ENCODE measurements around the gene MATR3. TPM values are rescaled to one million over a fixed set of nuclear protein-coding genes. Genes with fewer than 3 reads are reported as not detected.
A peak's percentile ranks its signal among the peaks of the same experiment; 100 is the strongest.
"Not testable (repeated sequence)": the region's sequence is repeated elsewhere in the genome, so short reads cannot be mapped to it uniquely, and the experiment has no call there.

The MATR3 gene, protein sequence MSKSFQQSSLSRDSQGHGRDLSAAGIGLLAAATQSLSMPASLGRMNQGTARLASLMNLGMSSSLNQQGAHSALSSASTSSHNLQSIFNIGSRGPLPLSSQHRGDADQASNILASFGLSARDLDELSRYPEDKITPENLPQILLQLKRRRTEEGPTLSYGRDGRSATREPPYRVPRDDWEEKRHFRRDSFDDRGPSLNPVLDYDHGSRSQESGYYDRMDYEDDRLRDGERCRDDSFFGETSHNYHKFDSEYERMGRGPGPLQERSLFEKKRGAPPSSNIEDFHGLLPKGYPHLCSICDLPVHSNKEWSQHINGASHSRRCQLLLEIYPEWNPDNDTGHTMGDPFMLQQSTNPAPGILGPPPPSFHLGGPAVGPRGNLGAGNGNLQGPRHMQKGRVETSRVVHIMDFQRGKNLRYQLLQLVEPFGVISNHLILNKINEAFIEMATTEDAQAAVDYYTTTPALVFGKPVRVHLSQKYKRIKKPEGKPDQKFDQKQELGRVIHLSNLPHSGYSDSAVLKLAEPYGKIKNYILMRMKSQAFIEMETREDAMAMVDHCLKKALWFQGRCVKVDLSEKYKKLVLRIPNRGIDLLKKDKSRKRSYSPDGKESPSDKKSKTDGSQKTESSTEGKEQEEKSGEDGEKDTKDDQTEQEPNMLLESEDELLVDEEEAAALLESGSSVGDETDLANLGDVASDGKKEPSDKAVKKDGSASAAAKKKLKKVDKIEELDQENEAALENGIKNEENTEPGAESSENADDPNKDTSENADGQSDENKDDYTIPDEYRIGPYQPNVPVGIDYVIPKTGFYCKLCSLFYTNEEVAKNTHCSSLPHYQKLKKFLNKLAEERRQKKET
- total RNA-seq: 301 and 445 TPM in 2 replicates

DNA sequence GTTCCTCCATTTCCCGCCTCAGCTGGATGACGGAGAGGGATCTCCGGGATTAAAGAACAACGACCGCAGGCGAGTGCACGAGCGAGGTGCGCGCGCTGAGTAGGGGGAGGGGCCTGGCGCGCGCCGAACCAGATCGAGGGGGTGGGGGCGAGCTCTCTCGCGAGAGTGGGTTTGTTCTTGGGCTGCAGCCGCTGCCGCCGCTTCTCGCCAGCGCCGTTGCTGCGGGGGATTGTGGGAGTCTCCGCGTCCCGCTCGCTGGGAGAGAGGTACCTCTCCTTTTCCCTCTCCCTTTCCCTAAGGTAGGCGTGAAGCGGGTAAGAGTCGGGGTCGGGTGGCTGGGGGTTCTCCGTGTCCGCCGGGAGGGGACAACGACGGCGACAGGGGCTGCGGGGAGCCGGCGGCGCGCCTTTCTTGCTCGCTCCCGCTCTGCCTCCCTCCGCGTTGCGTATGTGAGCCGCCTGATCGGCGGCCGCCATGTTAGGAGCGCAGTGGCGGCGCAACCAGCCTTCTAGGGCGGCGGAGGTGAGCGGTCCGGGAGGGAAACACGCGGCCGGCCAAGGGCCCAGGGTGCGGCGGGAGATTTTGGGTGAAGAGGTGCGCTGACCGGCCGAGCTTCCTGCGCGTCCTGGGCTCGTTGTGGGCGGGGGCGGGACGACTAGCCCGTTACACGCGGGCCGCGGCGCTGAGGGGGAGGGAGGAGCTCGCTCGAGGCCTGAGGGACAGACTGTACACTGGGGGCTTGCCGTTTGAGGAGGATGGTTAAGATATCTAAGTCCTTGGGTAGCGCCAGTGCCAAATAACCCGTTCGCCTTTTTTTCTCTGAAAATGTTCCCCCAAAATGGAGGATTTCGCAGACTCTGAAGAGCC, at the start of gene MATR3:
MATR3 (plus strand) TSS at position 234 of the 867 bp plus-strand sequence. CDS start 13,676 bp downstream, outside the sequence.
- peak; percentile 98 for DNase-seq

DNA sequence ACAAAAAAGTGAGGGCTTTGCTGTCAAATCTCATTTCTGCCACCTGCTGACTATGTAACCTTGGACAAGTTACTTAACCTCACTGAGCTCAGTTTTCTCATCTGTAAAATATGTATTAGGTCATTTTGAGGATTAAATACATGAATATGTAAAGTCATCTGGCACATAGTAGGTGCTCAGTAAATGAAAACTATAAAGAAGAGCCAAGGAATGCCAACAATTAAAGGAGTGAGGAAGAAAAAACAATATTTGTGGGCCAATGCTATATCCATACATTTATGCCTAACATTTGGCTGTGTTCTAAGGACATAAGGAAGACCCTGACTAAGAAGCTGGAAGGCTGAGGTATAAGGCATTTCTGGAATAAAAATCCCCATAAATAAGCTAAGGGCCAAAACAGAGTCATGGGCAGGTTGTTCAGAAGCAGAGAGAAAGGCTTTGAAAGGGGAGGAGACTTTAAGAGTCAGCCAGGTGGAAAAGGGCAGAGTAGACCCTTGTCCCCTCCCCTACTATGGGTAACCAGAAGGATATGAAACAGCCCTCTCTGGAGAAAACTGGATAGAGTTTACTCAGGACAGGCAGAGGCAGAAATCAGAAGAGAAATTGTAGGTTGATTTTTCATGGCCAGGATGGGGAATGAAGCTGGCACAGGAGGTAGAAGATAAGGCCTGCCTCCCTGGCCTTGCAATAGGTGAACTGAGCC, 47.8 kb upstream of the MATR3 start:
- no peak for DNase-seq

DNA sequence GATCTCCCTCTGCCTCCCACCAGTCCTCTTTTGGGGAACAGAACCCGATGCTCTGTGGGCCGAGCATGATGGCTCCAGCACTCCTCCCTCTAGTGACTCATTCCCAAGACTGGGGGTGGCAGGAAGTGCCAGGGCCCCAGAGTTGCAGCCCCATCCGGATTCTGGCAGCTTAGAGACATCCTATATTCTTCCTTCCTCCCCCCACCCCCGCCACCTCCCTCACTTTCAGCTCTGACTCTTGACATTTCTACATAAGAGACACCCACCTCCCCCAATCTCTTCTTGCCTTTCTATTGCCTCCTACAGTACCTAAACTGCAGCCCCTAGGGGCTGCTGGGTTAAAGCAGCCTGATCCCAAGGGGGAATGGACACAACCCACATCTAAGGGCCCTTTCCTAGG, 47.1 kb upstream of the MATR3 start:
- peak; percentile 59 for DNase-seq

DNA sequence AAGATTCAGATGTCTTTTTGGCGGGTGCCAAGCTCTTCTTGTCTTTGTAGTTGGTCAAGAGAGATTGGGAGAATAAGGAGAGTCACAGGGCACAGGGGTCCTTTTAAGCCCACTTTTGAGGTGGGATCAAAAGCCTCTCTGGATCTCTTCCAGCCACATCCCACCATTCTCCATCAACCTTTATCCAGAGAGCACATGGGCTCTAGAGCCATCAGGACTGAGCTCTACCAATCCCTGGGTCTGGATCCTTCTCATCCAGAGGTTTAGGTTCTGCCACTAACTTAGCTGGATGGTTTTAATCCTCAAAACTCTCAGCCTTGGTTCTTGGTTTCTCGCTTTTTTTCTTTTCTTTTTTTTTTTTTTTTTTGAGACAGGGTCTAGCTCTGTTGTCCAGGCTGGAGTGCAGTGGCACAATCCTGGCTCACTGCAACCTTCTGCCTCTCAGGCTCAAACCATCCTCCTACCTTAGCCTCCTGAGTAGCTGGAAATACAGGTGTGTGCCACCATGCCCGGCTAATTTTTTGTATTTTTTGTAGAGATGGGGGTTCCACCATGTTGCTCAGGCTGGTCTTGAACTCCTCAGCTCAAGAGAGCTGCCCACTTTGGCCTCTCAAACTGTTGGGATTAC, 44.6 kb upstream of the MATR3 start:
- DNase-seq: no peak

DNA sequence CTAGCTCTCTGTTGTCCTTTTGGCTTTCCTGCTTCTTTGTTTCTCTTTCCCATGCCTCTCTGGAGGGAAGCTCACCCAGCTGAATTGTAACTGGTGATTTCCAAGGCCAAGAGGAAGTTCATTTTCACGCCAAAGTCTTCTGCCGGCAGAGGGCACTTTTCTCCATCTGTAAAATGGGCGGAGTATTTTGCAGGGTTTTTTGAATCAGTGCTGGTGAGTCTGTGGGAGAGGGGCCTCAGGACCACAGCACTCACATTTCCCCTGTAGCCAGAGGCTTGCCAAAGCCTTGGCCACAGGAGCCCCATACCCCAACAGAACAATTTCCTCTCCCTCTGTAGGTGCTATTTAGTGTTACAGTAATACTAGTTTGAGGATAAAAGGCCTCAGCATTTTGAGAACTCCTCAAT, 42.3 kb upstream of the MATR3 start:
- peak; percentile 46 for DNase-seq

DNA sequence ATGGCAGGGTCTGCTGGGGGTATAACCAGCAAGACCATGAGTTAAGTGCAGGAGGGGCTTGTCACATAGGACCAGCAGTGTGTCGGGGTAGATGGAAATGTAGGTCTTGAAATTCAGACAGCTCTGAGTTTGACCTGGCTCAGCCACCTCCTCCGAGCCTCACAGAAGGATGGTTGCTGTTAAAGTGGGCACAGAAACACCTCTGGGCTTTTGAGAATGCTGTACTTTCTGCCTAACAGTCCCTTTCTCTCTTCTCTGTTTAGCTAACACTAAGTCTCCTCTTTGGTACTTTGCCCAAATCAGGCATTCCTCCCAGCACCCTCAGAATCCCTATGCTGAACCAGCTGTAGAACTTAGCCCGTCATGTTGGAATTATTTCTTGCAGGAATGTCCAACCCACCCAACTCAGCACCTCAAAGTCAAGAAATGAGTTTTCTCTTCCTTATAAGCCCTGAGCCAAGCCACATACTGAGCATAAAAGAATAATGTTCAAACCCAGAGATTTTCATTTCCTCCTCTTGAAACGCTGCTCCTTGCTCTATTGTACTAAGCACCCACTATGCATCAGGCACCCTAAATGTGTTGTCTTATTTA, 41.7 kb upstream of the MATR3 start:
- no peak for DNase-seq

DNA sequence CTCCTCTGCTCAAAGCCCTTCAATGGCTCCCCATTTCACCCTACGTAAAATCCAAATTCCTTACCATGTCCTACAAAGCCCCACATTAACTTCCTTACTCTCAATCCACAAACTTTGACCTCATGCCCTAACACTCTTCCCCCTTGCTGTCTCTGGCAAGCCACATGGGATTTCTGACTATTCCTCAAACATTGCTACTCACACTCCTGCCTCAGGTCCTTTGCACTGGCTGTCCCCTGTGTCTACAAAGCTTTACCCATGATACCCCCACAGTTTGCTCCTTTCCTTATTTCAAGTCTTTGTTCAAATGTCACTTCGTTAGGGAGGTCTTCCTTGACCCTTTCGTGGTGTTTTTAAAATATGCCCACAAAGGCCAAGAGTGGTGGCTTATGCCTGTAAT, 40.4 kb upstream of the MATR3 start:
- DNase-seq: no peak

DNA sequence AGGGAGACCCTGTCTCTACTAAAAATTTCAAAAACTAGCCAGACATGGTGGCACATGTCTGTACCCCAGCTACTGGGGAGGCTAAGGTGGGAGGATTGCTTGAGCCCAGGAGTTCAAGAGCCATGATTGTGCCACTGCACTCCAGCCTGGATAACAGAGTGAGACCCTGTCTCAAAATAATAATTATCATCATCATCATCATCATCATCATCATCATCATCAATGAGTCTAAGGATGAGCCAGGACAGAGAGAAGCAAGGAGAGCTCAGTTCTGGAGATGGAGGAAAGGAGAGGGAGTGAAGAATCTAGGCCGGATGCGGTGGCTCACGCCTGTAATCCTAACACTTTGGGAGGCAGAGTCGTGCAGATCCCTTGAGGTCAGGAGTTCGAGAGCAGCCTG, 36.7 kb upstream of the MATR3 start:
- DNase-seq: no peak

DNA sequence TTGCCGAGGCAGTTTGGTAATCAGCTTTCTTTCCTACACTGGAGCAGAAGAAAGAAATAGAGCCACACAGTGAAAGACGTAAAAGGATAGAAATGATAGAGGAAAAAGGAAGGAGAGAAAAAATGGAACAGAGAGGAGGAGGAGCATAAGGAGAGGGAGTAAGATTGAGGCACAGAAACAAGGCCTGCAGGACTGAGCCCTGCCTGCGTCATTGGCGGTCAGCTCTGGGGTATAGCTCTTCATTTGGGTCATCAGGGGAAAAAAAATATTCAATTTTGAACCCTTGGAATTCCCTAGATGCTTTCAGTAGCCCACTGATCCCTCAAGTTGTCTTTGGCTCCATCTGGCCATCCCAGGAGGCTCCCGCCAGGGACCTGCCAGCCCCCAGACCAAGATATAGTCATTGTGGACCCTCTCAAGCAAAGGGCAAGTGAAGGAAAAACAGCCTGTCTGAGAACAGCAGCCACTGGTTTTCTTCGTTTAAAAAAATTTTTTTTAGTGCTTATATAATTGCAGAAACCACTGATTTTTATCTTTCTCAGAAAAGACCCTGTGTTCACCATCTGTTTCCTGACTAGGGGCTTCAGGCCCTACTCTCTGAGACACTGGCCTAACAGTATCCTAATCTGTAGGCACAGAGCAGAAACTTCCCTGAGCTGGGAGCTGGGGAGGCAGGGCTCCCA, 31.3 kb upstream of the MATR3 start:
- DNase-seq: no peak

DNA sequence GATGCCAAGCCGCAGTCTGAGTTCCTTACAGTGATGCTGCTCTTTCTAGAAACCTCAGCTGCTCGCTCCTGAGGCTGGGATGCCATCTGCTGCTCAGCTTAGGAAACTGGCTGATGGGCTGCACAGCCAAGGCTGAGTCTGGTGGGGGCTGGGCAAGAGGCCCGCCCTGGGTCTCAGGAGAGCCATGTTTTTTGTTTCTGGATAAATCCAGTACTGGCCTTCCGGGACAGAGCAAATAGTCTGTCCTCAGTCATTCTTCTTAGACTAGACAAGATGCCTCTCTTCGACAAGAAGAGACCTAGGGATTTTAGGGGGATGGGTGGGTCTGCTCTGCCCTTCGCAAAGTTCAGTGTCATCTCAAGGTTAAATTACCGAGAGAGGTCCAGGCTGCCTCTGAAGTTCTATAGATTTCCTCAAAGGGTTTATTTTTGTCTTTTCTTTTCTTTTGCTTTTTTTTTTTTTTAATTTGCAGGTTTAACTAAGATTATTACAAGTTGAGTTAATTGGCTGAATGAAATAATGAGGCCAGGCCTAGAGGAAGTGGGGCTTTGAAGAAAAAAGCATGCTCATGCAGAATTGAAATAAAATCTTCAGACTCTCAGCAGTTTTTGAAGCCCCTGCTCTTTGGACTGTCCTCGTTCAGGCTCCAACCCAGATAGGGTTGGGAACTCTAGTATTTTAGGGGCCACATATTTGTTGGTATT, 30.6 kb upstream of the MATR3 start:
- peak; percentile 94 for DNase-seq

DNA sequence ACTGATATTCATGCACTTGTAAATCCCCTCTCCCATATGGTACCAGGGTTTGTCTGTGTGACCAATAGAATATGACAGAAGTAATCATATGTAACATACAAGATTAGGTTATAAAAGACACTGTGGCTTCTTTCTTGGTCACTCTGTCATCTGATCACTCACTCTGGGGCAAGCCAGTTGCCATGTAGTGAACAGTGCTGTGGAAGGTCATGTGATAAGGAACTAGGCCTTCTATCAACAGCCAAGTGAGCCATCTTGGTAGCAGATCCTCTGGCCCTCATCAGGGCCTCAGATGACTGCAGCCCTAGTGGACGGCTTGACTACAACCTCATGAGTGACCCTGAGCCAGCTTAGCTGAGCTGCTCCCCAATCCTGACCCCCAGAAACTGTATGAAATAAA, 30.0 kb upstream of the MATR3 start:
- DNase-seq: no peak

DNA sequence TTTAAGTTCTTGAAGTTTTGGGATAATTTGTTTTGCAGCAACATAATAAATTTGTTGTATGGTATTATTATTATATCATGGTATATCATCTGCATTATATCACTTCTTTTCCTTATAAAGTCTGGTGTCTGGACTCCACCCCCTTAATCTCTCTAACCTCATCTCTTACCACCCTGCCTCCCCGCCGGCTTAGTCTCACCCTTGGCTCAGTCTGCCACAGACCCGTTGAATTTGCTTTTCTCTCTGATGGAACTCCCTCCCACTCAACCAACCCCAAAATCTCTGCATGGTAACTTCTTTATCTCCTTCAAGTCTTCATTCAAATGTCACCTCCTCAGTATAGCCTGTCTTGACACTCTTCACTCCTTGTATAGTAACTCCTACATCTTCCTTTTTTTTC, 29.6 kb upstream of the MATR3 start:
- DNase-seq: no peak

DNA sequence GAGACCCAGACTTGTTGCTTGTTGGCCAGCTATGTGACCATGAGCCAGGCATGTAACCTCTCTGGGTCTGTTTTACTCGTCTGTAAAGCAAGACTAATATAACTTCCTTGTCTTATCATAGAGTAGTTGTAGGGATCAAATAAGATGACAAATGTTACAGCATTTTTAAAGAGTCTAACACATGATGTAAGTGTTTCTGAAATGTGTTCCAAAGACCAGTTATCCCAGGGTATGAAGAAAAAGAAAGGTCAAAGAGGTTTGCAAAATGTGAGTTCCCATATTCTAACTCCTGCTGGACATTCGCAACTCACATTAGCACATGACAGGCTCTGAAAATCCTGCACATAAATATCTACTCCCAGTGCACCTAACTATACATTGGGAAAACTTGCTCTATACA, 28.5 kb upstream of the MATR3 start:
- no peak for DNase-seq

DNA sequence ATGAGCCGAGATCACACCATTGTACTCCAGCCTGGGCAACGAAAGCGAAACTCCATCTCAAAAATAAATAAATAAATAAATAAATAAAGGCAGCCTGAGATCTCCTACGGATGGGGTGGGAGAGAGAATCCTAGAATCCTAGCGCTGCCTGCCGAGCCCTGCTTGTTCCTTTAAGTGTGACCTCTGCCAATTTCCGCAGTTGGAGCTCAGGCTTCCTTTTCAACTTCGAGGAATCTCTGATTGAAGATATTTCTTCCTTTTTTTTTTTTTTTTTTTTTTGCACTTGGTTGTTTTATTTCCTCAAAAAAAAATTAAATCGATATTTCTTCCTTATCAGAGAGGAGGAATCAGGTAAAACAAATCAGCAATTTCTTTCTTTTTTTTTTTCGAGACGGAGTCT, 27.3 kb upstream of the MATR3 start:
- no peak for DNase-seq

DNA sequence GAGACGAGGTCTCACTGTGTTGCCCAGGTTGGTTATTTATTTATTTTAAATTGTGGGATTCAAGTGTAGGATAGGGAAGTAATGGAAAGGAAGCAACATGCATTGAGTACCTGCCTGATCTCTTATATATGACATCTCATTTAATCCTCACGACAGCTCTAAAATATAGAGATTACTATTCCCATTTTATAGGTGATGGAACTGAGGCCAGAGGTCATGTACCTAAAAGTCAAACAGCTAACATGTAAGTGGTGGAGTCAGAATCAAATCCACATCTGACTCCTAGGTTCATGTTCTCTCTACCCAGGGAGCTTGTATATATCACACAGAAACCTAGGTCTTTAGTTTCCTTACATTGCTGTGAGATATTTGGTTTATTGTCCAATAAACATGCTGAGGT, 26.1 kb upstream of the MATR3 start:
- no peak for DNase-seq

DNA sequence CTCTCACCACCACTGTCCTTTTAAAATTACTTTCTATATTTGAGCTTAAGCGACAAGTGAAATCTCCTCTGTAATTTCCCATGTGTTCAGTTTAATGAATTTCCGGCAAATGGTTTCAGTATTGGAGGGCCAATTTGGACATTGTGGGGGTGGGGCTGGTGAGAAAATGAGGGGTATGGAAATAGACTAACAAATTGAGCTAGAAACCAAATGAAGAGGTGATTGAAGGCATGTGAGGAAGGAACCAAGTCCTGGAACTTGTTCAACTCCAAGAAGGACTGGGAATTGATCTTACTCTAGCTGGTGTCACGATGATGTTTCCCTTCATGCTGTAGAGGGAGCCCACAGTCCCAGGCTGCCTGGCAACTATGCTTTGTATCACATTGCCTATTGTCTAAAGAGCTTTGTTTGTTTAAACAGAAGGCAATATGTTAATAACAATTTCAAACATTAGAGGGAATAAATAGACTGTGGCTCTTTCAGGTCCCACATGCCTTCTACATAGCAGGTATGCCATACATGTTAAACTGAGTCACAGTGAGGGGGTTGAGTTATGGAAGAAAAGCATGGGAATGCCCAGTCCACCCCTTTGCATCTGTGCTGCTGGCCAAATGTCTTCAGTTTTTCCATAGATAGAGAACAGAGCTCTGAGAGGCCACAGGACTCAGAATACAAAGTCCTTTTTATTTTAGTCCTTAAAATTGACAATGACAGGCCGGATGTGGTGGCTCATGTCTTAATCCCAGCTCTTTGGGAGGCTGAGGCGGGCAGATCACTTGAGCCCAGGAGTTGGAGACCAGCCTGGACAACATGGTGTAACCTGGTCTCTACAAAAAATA, 25.0 kb upstream of the MATR3 start:
- DNase-seq: peak; percentile 54

DNA sequence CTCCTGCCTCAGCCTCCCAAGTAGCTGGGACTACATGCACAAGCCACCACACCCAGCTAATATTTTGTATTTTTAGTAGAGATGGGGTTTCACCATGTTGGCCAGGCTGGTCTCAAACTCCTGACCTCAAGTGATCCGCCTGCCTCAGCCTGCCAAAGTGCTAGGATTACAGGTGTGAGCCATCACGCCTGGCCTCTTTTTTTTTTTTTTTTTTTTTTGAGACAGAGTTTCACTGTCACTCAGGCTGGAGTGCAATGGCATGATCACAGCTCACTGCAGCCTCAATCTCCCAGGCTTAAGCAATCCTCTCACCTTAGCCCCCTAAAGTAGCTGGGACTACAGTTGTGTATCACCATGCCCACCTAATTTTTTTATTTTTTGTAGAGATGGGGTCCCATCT, 22.8 kb upstream of the MATR3 start:
- not testable (repeated sequence) for DNase-seq

DNA sequence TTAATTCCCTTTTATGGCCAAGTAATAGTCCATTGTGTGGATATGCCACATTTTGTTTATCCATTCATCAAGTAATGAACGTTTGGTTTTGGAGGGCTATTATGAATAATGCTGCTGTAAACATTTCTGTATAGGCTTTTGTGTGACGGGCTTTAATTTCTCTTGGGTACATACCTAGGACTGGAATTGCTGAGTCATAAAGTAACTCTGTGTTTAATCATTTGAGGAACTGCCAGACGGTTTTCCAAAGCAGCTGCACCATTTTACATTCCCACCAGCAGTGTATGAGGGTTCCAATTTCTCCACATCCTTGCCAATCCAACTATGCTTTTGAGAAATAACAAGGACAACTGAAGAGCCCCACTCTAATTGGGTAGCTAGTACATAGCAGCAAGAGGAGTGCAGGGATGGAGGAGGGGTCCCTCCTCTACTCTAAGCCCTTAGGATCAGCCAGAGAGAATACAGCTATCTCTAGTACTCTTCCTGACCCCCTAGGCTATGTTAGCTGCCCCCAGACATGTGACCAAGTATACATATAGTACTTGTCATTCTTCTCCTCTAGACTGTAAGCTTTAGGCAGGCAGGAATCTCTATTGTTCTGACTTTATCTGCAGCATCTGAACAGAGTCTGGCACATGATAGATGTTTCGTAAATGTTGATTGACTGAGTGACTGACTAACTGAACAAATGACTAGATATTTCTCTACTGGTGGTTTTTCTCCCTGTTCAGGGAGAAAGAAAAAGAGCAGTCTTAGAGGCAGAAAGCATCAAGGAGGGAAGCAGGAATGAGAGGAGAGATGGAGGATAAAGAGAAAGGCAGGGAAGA, 22.1 kb upstream of the MATR3 start:
- DNase-seq: peak; percentile 51
